ENCODE measurements around the gene GDA.
"Not testable (repeated sequence)": the region's sequence is repeated elsewhere in the genome, so short reads cannot be mapped to it uniquely, and the experiment has no call there.

Gene GDA

DNA sequence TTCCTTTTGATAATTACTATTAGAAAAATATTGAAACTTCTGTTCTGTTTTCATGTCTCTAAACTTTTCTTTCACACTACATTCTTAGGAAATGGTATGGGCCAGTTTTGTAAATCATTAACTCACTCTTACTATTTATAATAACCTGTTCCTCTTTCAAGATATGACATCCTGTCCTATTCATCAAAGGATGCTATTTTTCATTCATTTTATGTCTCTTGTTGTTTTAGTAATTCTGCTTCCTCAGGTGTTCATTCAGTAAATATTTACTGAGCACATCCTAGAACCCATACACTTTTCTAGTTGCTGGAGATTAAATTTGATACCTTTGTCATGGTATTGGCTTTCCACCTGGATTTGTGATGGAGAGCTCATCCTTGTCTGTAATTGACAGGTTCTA, 58.0 kb downstream of the GDA start:
- DNase-seq (ENCODE audit: low read depth) = no peak

- DNase-seq (ENCODE audit: low read depth) = no peak
Measured at GRCh38 chr9:72210522-72210921, 61.3 kb downstream of the GDA start.

DNA sequence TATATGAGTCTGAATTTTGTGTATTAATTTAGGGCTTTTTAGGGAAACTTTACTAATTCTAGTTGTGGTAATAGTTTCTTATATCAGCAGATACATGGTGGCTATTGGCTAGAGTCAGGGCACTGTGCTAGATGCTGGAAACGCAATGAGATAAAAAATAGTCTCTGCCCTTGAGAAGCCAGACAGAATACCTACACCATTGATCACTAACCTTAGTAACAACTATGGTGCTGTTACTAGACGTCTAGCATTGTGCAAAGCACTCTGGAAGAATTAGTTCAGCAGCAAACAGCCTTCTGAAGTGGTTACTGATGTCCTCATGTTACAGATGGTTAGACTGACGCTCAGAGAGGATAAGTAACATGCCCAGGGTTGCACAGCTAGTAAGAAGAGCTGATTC, 61.8 kb downstream of the GDA start:
- DNase-seq (ENCODE audit: low read depth) = no peak

DNA sequence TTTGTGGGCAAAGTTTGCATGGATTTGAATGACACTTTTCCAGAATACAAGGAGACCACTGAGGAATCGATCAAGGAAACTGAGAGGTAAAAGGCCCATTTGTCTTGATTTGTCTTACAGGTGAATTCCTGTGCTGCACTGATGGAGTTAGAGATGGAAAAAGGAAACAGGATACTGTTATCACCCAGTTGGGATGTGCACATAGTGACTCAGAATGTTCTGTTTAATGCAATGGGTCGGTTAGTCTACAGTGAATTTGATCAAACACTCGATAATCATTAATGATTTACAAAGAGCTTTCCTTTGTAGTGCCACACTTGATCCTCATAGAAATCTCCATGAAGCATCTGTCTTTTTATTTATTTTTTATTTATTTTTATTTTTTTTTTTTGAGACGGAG, 64.7 kb downstream of the GDA start:
- DNase-seq (ENCODE audit: low read depth) = no peak

GRCh38 chr9:72217306-72217842, 68.1 kb downstream of the GDA start:
- no peak for DNase-seq (ENCODE audit: low read depth)

- no peak for DNase-seq (ENCODE audit: low read depth)
Measured at GRCh38 chr9:72220589-72220988, 71.3 kb downstream of the GDA start.

DNA sequence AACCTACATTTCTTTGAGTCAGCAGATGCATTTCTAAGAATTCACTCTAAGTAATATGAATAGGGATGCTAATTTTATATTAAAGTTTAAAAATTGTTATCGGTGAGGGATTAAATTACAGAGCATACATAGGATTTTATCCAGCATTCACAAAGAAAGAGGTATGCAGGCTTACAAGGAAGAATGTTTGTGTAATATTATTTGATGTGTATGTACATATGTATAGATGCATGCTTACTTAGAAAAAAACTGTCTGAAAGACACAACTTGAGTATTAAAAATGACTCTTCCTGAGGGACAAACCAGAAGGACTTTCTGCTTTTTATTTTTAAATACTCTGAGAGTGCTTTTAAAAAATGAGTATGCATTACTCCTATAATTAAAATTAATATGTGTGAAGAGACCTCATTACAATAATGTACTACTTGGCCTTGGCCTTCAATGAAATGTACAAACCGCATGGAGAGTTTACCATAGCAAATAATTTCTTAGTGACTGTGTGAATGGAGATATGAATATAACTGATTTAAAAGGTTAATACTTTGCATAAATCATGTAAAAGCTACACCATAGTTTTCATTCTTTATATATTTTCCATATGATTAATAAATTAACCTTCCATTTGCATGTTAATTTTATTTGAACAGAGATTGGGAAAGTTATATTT, 77.0 kb downstream of the GDA start:
- DNase-seq (ENCODE audit: low read depth) = no peak

- no peak for DNase-seq (ENCODE audit: low read depth)
Measured at GRCh38 chr9:72228282-72228681, 79.0 kb downstream of the GDA start.

GRCh38 chr9:72232778-72233177, 83.5 kb downstream of the GDA start:
- no peak for DNase-seq (ENCODE audit: low read depth)

DNA sequence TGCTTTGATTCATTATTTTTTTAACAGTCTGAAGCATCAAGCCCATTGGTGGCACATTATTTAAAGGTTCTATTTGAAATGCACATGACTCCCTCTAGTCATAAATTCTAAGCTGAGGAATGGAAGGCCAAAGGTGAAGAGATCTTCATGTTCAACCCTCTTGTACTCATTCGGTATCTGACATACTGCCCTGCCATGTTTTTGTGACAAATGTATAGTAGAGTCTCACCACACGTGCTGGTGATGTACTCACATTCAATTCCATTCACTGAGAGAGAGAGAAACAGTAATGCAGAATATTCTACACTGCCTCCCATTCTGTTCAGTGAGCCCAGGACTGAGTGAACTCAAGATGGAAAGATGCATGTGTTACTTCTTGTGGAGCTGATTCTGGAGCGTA, 98.3 kb downstream of the GDA start:
- DNase-seq (ENCODE audit: low read depth) = no peak

DNA sequence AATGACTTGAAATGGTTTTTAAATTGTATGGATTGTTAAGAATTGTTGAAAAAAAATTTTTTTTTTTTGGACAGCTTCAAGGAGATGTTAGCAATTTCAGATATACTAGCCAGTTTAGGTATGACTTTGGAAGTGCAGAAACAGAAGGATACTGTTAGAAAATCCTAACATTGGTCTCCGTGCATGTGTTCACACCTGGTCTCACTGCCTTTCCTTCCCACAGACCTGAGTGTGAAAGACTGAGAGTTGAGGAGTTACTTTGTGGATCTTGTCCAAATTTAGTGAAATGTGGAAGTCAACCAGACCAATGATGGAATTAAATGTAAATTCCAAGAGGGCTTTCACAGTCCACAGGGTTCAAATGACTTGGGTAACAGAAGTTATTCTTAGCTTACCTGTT, 102.3 kb downstream of the GDA start:
- DNase-seq (ENCODE audit: low read depth) = no peak

DNA sequence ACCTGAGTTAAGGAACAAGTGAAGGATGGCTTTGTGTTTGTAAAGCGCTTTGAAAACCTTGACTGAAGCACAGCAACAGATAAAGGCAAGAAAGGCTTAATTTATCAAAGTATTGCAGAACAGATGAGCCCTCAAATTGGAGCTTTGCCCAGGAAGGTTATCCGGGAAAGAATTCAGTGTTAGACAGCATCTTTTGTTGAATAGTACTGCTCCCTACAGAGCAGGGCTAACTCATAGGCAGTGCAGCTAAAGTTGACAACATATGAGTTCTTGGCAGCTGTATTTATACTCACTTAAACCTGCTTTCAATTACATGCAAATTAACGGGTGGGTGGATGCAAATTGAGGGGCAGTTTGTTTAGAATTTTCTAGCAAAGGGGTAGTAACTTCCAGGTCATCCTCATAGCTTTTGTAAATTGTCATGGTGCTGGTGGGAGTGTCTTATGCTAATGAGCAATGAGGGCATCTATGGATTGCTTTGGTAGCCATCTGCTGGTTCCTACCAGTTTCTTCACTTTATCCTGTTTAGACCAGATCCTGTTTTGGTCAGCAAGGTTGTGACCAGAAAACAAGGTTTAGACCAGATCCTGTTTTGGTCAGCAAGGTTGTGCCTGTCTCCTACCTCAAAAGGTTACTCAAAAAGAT, 105.8 kb downstream of the GDA start:
- no peak for DNase-seq (ENCODE audit: low read depth)

- no peak for DNase-seq (ENCODE audit: low read depth)
Measured at GRCh38 chr9:72255569-72255968, 106.3 kb downstream of the GDA start.

- no peak for DNase-seq (ENCODE audit: low read depth)
Measured at GRCh38 chr9:72256931-72257330, 107.7 kb downstream of the GDA start.

DNA sequence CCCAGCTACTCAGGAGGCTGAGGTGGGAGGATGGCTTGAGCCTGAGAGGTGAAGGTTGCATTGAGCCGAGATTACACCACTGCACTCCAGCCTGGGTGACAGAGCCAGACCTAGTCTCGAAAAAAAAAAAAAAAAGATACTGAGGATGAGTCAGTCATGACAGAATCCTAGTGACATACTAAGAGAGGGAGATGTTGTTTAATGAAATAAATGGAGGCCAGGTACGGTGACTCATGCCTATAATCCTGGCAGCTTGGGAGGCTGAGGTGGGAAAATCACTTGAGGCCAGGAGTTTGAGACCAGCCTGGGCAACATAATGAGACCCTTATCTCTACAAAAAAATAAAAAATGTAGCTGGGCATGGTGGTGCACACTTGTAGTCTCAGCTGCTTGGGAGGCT, 108.6 kb downstream of the GDA start:
- no peak for DNase-seq (ENCODE audit: low read depth)

- no peak for DNase-seq (ENCODE audit: low read depth)
Measured at GRCh38 chr9:72262063-72262462, 112.8 kb downstream of the GDA start.

GRCh38 chr9:72263572-72263971, 114.3 kb downstream of the GDA start:
- DNase-seq (ENCODE audit: low read depth) = no peak

DNA sequence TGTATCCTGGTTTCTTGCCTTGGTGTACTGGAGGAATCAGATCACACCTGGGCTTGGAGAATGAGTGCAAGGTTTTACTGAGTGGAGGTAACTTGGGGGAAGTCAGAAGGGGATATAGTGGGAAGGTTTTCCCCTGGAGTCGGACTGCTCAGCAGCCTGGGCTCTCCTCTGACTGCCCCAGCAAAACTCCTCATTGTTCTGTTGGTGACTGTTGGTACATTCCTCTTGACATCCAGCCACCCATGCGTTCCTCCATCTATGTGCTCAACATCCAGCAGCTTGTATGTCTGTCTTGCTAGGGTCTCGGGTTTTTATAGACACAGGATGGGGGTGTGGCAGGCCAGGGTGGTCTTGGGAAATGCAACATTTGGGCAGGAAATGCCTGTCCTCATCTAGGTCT, 119.7 kb downstream of the GDA start:
- no peak for DNase-seq (ENCODE audit: low read depth)

GRCh38 chr9:72270359-72270758, 121.1 kb downstream of the GDA start:
- DNase-seq (ENCODE audit: low read depth) = not testable (repeated sequence)

DNA sequence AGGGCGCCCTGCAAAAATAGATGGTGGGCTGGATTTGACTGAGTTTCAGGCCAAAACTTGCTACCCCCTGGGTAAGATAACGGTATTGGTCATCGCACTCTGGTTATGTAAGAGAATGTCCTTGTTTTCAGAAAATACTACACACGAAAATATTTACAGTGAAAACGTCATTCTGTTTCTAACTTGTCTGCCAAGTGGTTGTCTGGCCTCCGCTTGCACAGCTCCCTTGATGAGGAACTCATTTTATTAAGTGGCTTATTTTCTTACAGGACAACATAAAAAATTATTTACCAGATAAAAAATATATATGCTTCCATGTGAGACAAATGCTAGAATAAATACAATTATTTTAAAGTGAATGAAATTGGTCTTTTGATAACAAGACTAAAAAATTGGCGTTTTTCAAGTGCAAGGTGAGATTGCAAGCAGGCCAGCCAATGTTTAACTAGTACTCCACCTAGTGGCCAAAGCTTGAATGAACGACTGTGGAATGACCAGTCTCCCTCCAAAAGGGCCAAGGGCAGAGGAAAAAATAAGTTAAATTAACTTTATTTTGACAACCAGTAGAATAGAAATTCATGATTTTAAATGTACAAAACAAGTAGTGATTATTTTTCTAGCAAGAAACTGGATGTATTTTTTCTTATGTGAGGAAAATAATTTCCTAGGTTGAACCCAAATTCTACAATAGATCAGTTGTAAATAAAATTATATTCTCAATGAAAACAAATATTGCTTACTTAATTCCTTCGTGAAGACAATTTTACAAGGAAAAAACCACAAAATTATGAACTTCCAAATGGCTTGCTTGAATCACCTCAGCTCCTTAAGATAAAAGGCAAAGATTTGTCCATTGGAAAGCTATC, 122.6 kb downstream of the GDA start:
- DNase-seq (ENCODE audit: low read depth) = peak; percentile 17

DNA sequence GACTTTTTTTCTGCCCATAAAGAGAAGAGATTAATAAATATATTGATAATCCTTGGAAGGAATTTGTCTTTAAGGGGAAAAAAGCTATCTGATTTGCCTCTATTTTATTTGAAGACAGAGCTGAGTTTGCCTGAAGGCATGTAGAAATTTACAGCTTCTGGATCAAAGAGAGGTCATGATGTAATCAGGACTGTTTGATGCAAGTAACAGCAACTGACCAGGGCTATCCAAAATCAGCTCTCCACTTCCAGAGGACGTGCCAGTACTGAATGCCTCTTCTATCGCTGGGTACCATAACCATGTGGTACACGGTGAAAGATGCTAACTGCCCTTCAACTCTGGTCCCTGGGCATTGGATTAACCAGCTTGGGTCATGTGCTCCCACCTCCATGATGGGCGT, 125.2 kb downstream of the GDA start:
- DNase-seq (ENCODE audit: low read depth) = no peak

DNA sequence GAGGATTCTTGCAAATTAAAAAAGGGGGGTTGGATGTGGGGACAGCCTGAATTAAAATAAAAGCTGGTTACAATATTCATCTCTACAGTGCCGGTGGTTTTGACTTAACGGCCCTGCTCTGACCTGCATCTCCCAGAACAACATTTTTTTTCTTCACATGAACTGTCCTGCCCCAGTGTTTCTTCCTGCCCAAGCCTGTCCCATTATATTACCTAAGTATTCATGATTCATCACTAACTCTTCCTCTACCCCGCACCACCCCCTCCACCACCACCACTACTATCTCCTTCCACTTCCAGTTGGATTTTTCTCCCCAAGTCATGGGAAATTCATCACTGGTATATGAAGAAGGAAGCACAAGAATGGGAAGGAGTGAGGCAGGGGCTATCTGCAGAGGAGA, 125.7 kb downstream of the GDA start:
- no peak for DNase-seq (ENCODE audit: low read depth)

GRCh38 chr9:72276429-72276828, 127.2 kb downstream of the GDA start:
- no peak for DNase-seq (ENCODE audit: low read depth)
